NT2/D1 (cell line): ENCODE measurements around the gene RIMS1.
A peak's percentile ranks its signal among the peaks of the same experiment; 100 is the strongest.

Experiments used
- DNase-seq: peaks from one replicate; pipeline ENCODE4 v3.0.0-alpha.2; 2011; ENCODE audit warnings: low read depth, low spot score
- H3K27me3 ChIP-seq: 2 replicates; pipeline ENCODE4 v1.6.0; 2011; ENCODE audit warnings: mild to moderate bottlenecking; ENCODE audit not compliant: insufficient read length, insufficient read depth
- H3K36me3 ChIP-seq: 2 replicates; pipeline ENCODE4 v1.6.1; 2011; ENCODE audit warnings: mild to moderate bottlenecking, low read length, mixed read lengths; ENCODE audit not compliant: insufficient read depth, insufficient read length
- H3K4me1 ChIP-seq: 2 replicates; pipeline ENCODE4 v1.5.1; 2011; ENCODE audit not compliant: insufficient read depth, insufficient read length
- H3K4me3 ChIP-seq: 2 replicates; pipeline ENCODE4 v1.5.1; 2011; ENCODE audit warnings: low read depth; ENCODE audit not compliant: insufficient read length
- H3K9ac ChIP-seq: 2 replicates; pipeline ENCODE4 v1.6.0; 2011; ENCODE audit warnings: low read depth; ENCODE audit not compliant: insufficient read length
- H3K9me3 ChIP-seq: 2 replicates; pipeline ENCODE4 v1.5.1; 2011; ENCODE audit warnings: mild to moderate bottlenecking, low read length; ENCODE audit not compliant: insufficient read depth
- SUZ12 ChIP-seq: IDR thresholded peaks from 2 replicates; pipeline ENCODE4 v1.6.1; 2011; ENCODE audit not compliant: insufficient read length, insufficient read depth; ENCODE audit errors: extremely low read depth
- YY1 ChIP-seq: IDR thresholded peaks from 2 replicates; pipeline ENCODE4 v1.6.1; 2011; ENCODE audit not compliant: insufficient read length, insufficient read depth
- ZNF274 ChIP-seq: IDR thresholded peaks from 2 replicates; pipeline ENCODE4 v1.6.1; 2011; ENCODE audit warnings: mild to moderate bottlenecking, low read depth, low read length

RIMS1 gene

GRCh38 chr6:71886184-71887005, at the start of gene RIMS1:
Gene RIMS1 (plus strand): TSS chr6:71886550. CDS start chr6:71887024, 474 bp downstream.
- TF ChIP-seq YY1 (no peak), SUZ12 (no peak), ZNF274 (no peak)
- H3K9ac ChIP-seq, result peak within 1 kb of the TSS; percentile 64
- no peaks in the 10 kb centered on the region for H3K4me1 ChIP-seq
- no peaks in the 10 kb centered on the region for H3K36me3 ChIP-seq
- no peaks in the 10 kb centered on the region for H3K9me3 ChIP-seq
- H3K4me3 ChIP-seq, result peak within 1 kb of the TSS; percentile 69
- peak; percentile 20 for DNase-seq
- H3K27me3 ChIP-seq, result peaks cover 30% of the 10 kb centered on the region

- no peaks in the 10 kb centered on the region for H3K36me3 ChIP-seq
- DNase-seq, result no peak
- no peak overlapping the region for H3K4me3 ChIP-seq
- no peak overlapping the region for H3K9ac ChIP-seq
- no peaks in the 10 kb centered on the region for H3K4me1 ChIP-seq
- no peaks in the 10 kb centered on the region for H3K9me3 ChIP-seq
- TF ChIP-seq YY1, result no peak
- TF ChIP-seq SUZ12, result no peak
- TF ChIP-seq ZNF274, result no peak
- no peaks in the 10 kb centered on the region for H3K27me3 ChIP-seq
Observed at GRCh38 chr6:71851214-71851613, 35.1 kb upstream of the RIMS1 start.

GRCh38 chr6:71852948-71853347, 33.4 kb upstream of the RIMS1 start:
- DNase-seq, result no peak

GRCh38 chr6:71855406-71855805, 30.9 kb upstream of the RIMS1 start:
- DNase-seq, result no peak
- Histone ChIP-seq H3K36me3 (no peaks in the 10 kb centered on the region), H3K27me3 (no peaks in the 10 kb centered on the region), H3K9me3 (no peaks in the 10 kb centered on the region), H3K4me1 (no peaks in the 10 kb centered on the region), H3K4me3 (no peak overlapping the region), H3K9ac (no peak overlapping the region)
- no peak for TF ChIP-seq ZNF274
- no peak for TF ChIP-seq SUZ12
- no peak for TF ChIP-seq YY1

More at GRCh38 chr6:71852948-71853347, 33.4 kb upstream of the RIMS1 start:
- no peaks in the 10 kb centered on the region for H3K36me3 ChIP-seq
- no peaks in the 10 kb centered on the region for H3K27me3 ChIP-seq
- no peaks in the 10 kb centered on the region for H3K9me3 ChIP-seq
- H3K4me3 ChIP-seq, result no peak overlapping the region
- TF ChIP-seq ZNF274 (no peak), SUZ12 (no peak), YY1 (no peak)
- no peaks in the 10 kb centered on the region for H3K4me1 ChIP-seq
- H3K9ac ChIP-seq, result no peak overlapping the region

- Histone ChIP-seq H3K9me3 (no peaks in the 10 kb centered on the region), H3K36me3 (no peaks in the 10 kb centered on the region), H3K4me1 (no peaks in the 10 kb centered on the region), H3K27me3 (no peaks in the 10 kb centered on the region), H3K9ac (no peak overlapping the region), H3K4me3 (no peak overlapping the region)
- DNase-seq, result no peak
- TF ChIP-seq ZNF274, result no peak
- no peak for TF ChIP-seq YY1
- TF ChIP-seq SUZ12, result no peak
Observed at GRCh38 chr6:71879016-71879415, 7.3 kb upstream of the RIMS1 start.

- Histone ChIP-seq H3K4me1 (no peaks in the 10 kb centered on the region), H3K36me3 (no peaks in the 10 kb centered on the region), H3K9me3 (no peaks in the 10 kb centered on the region), H3K9ac (peak overlapping the region; percentile 64), H3K4me3 (peak overlapping the region; percentile 69), H3K27me3 (peaks cover 30% of the 10 kb centered on the region)
- DNase-seq, result no peak
- TF ChIP-seq SUZ12 (no peak), YY1 (no peak), ZNF274 (no peak)
Observed at GRCh38 chr6:71887006-71887743, 825 bp downstream of the RIMS1 start.

GRCh38 chr6:71887744-71888230, 1.4 kb downstream of the RIMS1 start:
- H3K27me3 ChIP-seq, result peaks cover 30% of the 10 kb centered on the region
- H3K9ac ChIP-seq, result no peak overlapping the region
- no peak overlapping the region for H3K4me3 ChIP-seq
- H3K4me1 ChIP-seq, result no peaks in the 10 kb centered on the region
- no peaks in the 10 kb centered on the region for H3K36me3 ChIP-seq
- H3K9me3 ChIP-seq, result no peaks in the 10 kb centered on the region
- no peak for DNase-seq
- TF ChIP-seq ZNF274, result no peak
